ENCODE measurements around the gene GNL1. TPM values are rescaled to one million over a fixed set of nuclear protein-coding genes. Genes with fewer than 3 reads are reported as not detected.

The GNL1 gene
- total and polyA plus RNA-seq, 10 of the 15 experiments (the other 5 are each of a cell fraction or from before 2014, with no cell fraction given), result 0.18 to 64.5 (median 45.5) TPM

DNA sequence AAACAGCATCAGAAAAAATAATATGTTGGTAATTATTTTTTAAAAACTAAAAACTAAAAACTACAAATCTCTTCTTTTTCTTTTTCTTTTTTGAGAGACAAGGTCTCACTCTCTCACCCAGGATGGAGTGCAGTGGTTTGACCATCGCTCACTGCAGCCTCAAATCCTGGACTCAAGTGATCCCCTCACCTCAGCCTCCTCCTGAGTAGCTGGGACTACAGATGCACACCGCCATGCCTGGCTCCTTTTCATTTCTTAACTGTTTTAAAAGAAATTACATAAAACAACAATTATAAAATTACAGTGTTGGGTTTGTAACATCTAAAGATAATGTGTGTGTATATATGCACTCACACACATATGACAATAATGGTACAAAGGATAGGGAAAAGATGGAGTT is 42.8 kb downstream of the GNL1 start:
- in situ Hi-C loops (cut with MboI), result no loop called here
- DNase-seq (ENCODE audit: low read depth, low spot score) (no peak), FAIRE-seq (no peak), ATAC-seq (no peak)
- H3K4me1 ChIP-seq (ENCODE audit: control insufficient read depth, insufficient read depth, low read length), result peaks cover 39% of the 10 kb centered on the region
- no peaks in the 10 kb centered on the region for H3K79me2 ChIP-seq (ENCODE audit: control insufficient read depth, insufficient read depth, low read length)
- H3K9ac ChIP-seq (ENCODE audit: control insufficient read depth, insufficient read depth, low read length), result no peak overlapping the region
- H3K4me2 ChIP-seq (ENCODE audit: control insufficient read depth, insufficient read depth), result no peak overlapping the region
- ChIA-PET RAD21 (ENCODE audit: unreplicated experiment) (no interaction called here), CTCF (interaction anchor here (1.0 to 1.4 kb wide), 4 partner anchors 14 to 166 kb away, joined by 3 to 5 read pairs (median 3); no protein-coding TSS in a partner anchor), SMC1A (ENCODE audit: uncharacterized antibody, unreplicated experiment) (interaction anchor here (0.6 to 2.5 kb wide), 5 partner anchors 16 to 852 kb away, joined by 3 to 11 read pairs (median 3); no protein-coding TSS in a partner anchor), POLR2A (interaction anchor here (0.5 to 1.2 kb wide), 2 partner anchors 17 to 101 kb away, joined by 3 to 4 read pairs; no protein-coding TSS in a partner anchor)
- H2AFZ ChIP-seq (ENCODE audit: control insufficient read depth, low read depth, low read length), result no peak overlapping the region
- no TSS peak for BruUV-seq (replicated peaks)
- peaks cover 4% of the 10 kb centered on the region; the same call in 1 of the 3 replicates for H3K9me3 ChIP-seq (replicated peaks; ENCODE audit: control insufficient read depth, insufficient read depth, low read length)
- no peak overlapping the region for H3K27ac ChIP-seq (ENCODE audit: control insufficient read depth, insufficient read depth)
- WGBS (ENCODE audit: insufficient coverage, insufficient replicate concordance, low lambda C conversion rate, missing lambda C conversion rate), result 96% methylated on average over 2 of the region's 2 CpGs
- no peaks in the 10 kb centered on the region for H3K27me3 ChIP-seq (replicated peaks in 1 of 2; ENCODE audit: control insufficient read depth in 2 of 2, insufficient read depth in 2 of 2, low read length in 1 of 2)
- no peaks in the 10 kb centered on the region for H3K36me3 ChIP-seq (ENCODE audit: control insufficient read depth in 2 of 2, insufficient read depth in 2 of 2, low read length in 1 of 2)
- no peak for TF ChIP-seq NBN (IDR thresholded peaks at IDR 0.05)
- no peak for TF ChIP-seq CHD2 (IDR thresholded peaks at IDR 0.05; ENCODE audit: borderline replicate concordance, low read depth, low read length)
- TF ChIP-seq BACH1 (IDR thresholded peaks at IDR 0.05; ENCODE audit: borderline replicate concordance), result no peak
- TF ChIP-seq POLR2AphosphoS5 (IDR thresholded peaks at IDR 0.05; ENCODE audit: low read length), result no peak
- no peak for TF ChIP-seq NR2F1 (conservative IDR thresholded peaks at IDR 0.05)
- TF ChIP-seq, protein P1, sequence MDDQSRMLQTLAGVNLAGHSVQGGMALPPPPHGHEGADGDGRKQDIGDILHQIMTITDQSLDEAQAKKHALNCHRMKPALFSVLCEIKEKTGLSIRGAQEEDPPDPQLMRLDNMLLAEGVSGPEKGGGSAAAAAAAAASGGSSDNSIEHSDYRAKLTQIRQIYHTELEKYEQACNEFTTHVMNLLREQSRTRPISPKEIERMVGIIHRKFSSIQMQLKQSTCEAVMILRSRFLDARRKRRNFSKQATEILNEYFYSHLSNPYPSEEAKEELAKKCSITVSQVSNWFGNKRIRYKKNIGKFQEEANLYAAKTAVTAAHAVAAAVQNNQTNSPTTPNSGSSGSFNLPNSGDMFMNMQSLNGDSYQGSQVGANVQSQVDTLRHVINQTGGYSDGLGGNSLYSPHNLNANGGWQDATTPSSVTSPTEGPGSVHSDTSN (IDR thresholded peaks at IDR 0.05; ENCODE audit: insufficient replicate concordance, low read depth, low read length), result no peak
- TF ChIP-seq POU2F2 (IDR thresholded peaks at IDR 0.05; ENCODE audit: borderline replicate concordance, low read depth, low read length), result no peak
- no peak for TF ChIP-seq KDM1A (IDR thresholded peaks at IDR 0.05; ENCODE audit: borderline replicate concordance)
- no peaks in the 10 kb centered on the region for H4K20me1 ChIP-seq (ENCODE audit: control insufficient read depth, insufficient read depth)
- H3K4me3 ChIP-seq, result no peak overlapping the region
- intact Hi-C loops (cut with micrococcal nuclease; ENCODE audit: unreplicated experiment), result no loop called here

Measured in GM12878 (cell line).